NCI-H524 treated with DMSO at 0.1 percent for 48 hours (cell line): Measurements from ENCODE around the gene ZNF407.

Experiments used
- DNase-seq: peaks from one replicate; lab custom pipeline; 2025; lab: John Stamatoyannopoulos, UW

The ZNF407 gene

GRCh38 chr18:75009878-75010277, 412.2 kb downstream of the ZNF407 start:
- no peak for DNase-seq

- no peak for DNase-seq
These were observed 412.6 kb downstream of the ZNF407 start for GRCh38 chr18:75010278-75010677.

- no peak for DNase-seq
These were observed 413.0 kb downstream of the ZNF407 start for GRCh38 chr18:75010689-75011088.

DNA sequence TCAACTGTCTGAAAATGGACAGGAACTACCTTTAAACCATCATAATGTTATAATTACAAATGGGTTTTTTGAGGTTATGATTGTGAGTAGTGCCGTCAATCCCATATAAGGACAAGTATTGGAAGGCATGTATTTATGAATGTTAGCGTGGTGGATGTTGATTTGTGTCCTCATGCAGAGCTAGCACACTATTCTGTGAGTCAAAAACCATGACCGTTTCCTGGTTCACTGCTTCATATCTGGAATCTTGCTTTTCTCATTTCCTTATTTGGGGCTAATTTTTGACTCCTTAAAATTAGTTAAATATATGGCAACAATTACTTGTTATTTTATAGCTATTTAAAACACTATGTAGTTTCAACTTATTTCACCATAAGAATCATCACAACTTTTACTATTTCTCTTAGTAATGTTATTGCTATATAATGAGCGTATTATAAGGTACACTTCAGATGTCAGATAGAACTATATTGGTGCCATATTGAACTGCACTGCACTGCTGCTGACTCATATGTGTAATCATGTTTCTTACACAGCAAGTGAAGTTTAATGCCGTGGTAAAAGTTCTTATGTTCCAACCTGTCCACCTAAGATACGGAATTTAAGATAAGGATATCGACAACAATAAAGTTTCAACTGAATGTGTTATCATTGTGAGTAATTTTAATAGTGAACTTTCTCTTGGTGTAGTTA, 418.5 kb downstream of the ZNF407 start:
- no peak for DNase-seq

DNA sequence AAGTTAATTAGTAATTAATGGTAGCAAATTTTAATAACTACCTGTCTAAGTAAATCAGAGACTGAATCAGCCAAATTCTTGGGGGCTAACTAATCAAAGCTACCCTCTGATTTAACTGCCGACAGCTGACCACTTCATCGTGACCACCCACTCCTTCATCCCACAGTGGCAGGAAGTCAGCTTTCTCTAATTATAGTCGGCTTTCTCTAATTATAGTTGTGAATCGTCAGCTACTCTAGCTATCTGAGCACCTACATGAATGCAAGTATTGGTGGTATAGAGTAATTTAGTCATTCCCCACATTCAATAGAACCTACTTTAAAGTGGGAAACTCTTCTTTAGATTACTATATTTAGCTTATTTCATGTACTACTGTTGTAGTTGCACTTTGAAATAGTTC, 425.8 kb downstream of the ZNF407 start:
- DNase-seq = no peak

DNA sequence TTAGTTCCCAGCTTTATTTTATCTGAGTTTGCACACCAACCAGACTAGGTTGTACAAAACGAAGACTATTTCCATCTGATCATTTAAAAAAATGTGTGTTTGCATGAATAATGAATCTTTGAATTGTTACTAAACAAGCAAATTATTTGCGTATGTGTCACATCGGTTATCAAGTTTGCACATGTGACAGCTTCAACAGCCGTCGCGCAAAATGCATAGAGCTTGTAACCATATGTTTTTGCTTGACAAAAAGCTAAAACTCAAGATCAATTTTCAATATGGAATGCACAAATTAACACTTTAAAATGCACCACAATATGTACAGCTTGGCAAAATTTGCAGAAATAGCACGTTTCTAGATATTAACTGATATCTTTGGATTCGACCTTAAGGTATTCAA, 427.2 kb downstream of the ZNF407 start:
- no peak for DNase-seq

DNA sequence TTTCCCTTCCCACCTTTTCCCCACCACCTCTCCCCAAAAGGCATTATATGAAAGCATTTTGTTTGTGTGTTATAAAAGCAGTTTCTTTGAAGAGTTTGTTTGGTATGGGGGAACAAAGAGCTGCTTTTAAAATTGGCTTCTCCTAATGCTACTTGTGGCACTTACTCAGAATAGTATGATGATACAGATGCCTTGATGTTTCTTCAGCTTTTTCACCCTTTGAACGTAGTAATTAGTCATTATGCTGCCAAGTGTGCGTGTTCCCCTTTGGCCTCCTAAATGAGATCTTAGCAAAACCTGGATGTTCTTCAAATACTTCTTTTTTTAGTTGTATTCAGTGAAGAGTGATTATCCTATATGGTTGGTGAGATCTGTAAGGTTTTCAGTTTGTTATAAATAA, 427.9 kb downstream of the ZNF407 start:
- no peak for DNase-seq

GRCh38 chr18:75029481-75029880, 431.8 kb downstream of the ZNF407 start:
- DNase-seq = no peak

GRCh38 chr18:75031717-75032317, 434.1 kb downstream of the ZNF407 start:
- no peak for DNase-seq

DNA sequence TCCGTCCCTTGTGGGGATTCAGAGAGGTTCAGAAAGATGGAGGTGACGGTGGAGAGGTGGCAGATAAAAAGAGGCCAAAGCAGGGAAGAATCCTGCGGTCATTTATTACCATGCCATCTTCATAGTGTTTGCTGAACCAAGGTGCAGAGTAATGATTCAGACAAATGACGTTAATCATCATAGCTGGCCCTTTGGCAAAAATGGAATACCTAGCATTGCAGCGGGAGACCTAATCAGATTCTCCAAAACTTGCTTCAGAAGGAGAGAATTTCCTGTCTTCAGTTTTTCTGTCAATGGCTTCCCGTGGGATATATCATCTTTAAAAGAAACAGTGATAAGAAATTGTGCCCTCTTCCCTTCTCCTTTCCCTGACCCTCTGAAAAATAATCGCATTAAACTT, 435.8 kb downstream of the ZNF407 start:
- no peak for DNase-seq

- DNase-seq = no peak
These were observed 437.3 kb downstream of the ZNF407 start for GRCh38 chr18:75034937-75035336.

GRCh38 chr18:75035928-75036327, 438.3 kb downstream of the ZNF407 start:
- DNase-seq = no peak

GRCh38 chr18:75036917-75037688, 439.4 kb downstream of the ZNF407 start:
- DNase-seq = no peak

- DNase-seq = no peak
These were observed 440.0 kb downstream of the ZNF407 start for GRCh38 chr18:75037689-75037955.

GRCh38 chr18:75041586-75041985, 443.9 kb downstream of the ZNF407 start:
- no peak for DNase-seq

DNA sequence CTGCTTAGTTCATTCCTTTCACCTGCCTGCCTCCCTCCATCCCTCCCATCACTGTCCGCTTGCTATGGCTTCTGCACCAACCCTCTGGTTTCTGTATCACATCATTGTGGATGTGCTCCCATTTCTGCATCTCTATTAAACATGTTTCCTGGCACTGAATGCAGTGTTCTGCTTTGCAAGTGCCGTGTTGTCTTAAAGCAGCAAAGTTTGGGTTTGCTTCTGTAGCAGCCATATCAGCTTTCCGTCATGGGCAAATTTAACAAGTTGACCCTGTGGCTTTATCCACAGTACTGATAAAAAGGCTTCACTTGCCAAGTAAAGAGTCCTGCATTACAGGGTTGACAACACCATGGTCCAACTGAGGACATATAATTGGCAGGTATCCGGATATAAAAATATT, 445.8 kb downstream of the ZNF407 start:
- DNase-seq = no peak

DNA sequence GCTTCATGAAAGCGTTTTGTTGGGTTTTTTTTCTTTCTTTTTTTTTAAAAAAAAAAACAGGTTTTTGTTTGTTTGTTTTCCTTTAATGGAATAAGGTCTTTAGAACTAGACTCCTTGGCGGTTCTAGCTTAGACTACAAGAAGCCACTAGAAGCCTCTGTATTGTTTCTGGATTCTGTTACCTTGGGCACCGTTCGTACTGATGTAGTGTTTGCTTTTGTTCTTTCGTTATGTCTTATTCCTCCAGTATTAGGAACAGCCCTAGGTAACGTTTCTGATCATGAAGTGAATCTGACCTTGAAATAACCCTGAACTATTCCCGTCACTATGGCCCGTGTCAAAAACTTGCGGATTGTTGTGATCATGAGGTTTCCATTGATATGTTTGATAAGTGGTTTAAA, 446.6 kb downstream of the ZNF407 start:
- DNase-seq = no peak

- DNase-seq = no peak
These were observed 447.1 kb downstream of the ZNF407 start for GRCh38 chr18:75044791-75045190.

DNA sequence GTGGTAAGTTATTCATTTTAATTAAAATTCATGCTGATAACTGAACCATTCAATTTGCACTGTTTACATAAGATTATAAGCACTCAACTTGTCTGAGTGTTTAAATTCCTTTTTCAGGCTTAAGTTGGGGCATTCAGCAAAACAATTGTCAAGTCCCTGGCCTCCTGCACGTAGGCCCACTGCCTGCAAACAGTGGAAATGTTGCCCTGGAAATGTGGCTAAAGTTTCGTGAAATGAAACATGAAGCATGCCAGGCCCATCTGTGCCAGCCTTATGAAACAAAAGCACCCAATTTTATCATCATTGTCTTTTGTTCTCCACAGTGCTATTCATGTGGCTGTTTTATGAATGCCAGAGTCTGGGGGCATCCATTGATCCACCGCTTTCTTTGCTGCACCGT, 447.6 kb downstream of the ZNF407 start:
- DNase-seq = no peak

DNA sequence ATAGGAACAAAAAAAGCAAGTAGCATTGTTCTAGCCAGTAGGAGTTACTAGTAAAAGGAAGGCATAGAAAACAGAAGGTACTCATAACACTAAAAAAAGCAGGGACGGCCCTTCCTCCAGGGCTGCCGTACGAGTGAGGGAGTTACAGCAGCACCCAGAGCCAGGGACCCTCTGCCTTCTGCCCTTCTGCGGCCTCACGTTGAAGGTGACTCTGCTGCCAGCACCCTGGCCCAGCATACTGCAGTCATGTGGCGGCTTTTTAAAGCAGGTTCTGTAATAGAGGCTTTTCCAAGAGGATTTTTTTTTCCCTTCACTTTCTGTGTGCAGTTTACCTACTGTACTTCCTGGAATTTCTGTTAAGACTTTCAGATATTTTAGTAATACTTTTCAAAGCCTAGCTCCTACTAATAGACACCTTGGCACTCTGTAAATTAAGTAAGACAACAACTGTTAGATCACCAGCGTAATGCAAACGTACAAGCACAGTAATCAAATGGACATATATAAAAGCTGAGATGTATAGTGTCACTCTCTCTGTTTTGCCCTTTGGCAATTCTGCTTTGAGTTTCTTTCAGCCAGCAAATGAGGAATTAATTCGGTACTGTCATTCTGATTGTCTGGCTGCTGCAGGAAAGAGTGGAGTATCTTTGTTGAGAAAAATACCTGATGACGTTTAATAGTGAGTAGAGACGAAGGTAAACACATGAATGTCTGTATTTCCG, 449.7 kb downstream of the ZNF407 start:
- DNase-seq = no peak

DNA sequence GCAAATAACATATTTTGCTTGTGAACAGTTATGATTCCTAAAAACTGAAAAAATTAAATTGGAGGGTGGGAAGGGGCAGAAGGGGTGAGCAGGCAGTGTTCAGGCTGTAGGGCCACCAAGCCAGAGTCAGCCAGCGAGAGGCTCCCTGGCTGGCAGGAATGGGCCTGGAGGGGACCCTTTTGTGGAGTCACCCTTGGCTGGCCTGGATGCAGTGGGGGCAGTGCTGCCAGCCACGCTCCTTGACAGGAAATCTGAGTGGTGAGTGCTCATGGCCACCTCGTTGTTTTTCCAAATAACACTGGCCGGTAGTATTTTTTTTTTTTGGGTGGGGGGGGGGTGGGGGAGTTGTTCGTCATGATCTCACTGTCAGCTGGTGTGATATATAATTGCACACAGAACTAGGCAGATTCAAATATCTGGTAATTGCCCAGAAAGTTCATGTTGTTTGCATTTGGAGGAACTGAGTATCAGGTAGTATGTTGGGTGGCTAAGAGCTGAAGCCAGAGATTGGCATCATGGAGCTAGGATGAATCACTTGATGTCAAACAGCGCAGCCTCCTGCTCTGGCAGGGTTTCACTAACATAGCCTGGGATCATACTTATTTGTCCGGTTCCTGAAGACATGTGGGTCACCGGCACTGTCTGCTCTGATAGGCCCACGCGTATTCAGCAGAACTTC, 451.2 kb downstream of the ZNF407 start:
- DNase-seq = no peak

- no peak for DNase-seq
These were observed 451.8 kb downstream of the ZNF407 start for GRCh38 chr18:75049455-75049789.

- DNase-seq = no peak
These were observed 454.1 kb downstream of the ZNF407 start for GRCh38 chr18:75051757-75052156.
